Right atrium auricular region (tissue), 2 donors: Measurements from ENCODE around the gene TBC1D2B. TPM values are rescaled to one million over a fixed set of nuclear protein-coding genes. Genes with fewer than 3 reads are reported as not detected.

Experiments used
- DNase-seq: peaks from one replicate; pipeline ENCODE4 v3.0.0-alpha.2; 2019; ENCODE audit warnings: low spot score
- H3K27ac ChIP-seq, 2 donors: fragments of 200-600 bp; sonication (generic); 1 replicate in 1 of 2; 2 replicates in 1 of 2; pipeline ENCODE4 v1.5.1; 2016 to 2019
- H3K27me3 ChIP-seq, 2 donors: fragments of 200-600 bp; sonication (generic); one replicate each; pipeline versions ENCODE4 v1.5.1 to v1.6.0; 2017 to 2019
- H3K36me3 ChIP-seq: fragments of 200-600 bp; sonication (generic); one replicate; pipeline ENCODE4 v1.5.1; 2016
- H3K4me1 ChIP-seq, 2 donors: fragments of 200-600 bp; sonication (generic); one replicate each; pipeline versions ENCODE4 v1.5.1 to v1.6.0; 2017 to 2019
- H3K4me3 ChIP-seq, 2 donors: fragments of 200-600 bp; sonication (generic); 1 replicate in 1 of 2; 2 replicates in 1 of 2; pipeline ENCODE4 v1.5.1; 2017 to 2019; ENCODE audit warnings: mild to moderate bottlenecking in 1 of 2, moderate library complexity in 1 of 2
- H3K9me3 ChIP-seq, 2 donors: fragments of 200-600 bp; sonication (generic); one replicate each; pipeline ENCODE4 v1.5.1; 2019
- CTCF ChIP-seq, 2 donors: fragments of 200-600 bp; sonication (generic); IDR thresholded peaks; one replicate each; pipeline ENCODE4 v1.5.1; 2019; ENCODE audit warnings: antibody characterized with exemption in 2 of 2
- total RNA-seq, 2 donors: library from RNA; depleted of rRNA; stranded (reverse); fragments of >200 nt; gene quantifications; one replicate each; pipeline ENCODE4 v1.1.0, GENCODE V29; 2016

Gene TBC1D2B
- total RNA-seq, 2 donors from 2014 or later = 12.5 to 27.7 TPM

- H3K27me3 ChIP-seq = no peaks in the 10 kb centered on the region
- H3K27ac ChIP-seq = peak overlapping the region in 1 of 2 donors; percentile 64
- H3K4me1 ChIP-seq = peaks cover 0 to 75% of the 10 kb centered on the region in 2 donors
- H3K36me3 ChIP-seq = no peaks in the 10 kb centered on the region
- DNase-seq = no peak
- H3K9me3 ChIP-seq = no peaks in the 10 kb centered on the region
- no peak overlapping the region for H3K4me3 ChIP-seq
- TF ChIP-seq CTCF (IDR thresholded peaks at IDR 0.05) = no peak
Observed at GRCh38 chr15:78059110-78059839, 18.2 kb downstream of the TBC1D2B start.

DNA sequence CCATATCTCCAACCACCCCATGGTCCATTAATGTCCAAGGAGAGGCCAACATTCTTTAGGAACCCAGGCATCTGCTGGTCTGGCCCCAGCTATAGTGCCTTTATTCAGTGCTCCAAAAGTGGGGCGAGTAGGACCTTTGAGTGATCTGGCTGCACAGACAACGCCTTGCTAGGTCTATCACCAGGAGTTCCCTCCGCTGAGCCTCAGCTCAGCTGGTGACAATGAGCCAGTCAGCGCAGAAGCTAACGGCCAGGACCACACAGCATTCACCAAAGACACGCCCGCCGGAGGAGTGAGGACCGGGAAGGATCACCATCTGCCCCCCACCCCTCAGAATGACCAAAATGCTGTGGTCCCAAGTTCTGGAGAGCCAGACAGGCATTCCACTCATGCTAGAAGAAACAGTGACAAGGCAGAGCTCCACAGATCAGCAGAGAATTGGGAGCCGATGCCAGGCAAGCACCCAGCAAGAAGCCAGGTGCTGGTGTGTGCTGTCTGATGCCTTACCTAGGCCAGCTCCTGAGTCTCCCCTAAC lies 19.0 kb downstream of the TBC1D2B start:
- DNase-seq = no peak
- H3K9me3 ChIP-seq = no peaks in the 10 kb centered on the region
- H3K27me3 ChIP-seq = no peaks in the 10 kb centered on the region
- H3K36me3 ChIP-seq = peaks cover 3% of the 10 kb centered on the region
- H3K4me1 ChIP-seq = peaks cover 0 to 67% of the 10 kb centered on the region in 2 donors
- no peak for TF ChIP-seq CTCF (IDR thresholded peaks at IDR 0.05)
- H3K27ac ChIP-seq = peak overlapping the region in 1 of 2 donors; percentile 64
- H3K4me3 ChIP-seq = no peak overlapping the region

- H3K36me3 ChIP-seq = peaks cover 9% of the 10 kb centered on the region
- H3K4me1 ChIP-seq = peaks cover 0 to 66% of the 10 kb centered on the region in 2 donors
- no peaks in the 10 kb centered on the region for H3K27me3 ChIP-seq
- TF ChIP-seq CTCF (IDR thresholded peaks at IDR 0.05) = no peak
- no peak overlapping the region for H3K4me3 ChIP-seq
- DNase-seq = no peak
- H3K9me3 ChIP-seq = no peaks in the 10 kb centered on the region
- peak overlapping the region; percentile 44 to 64 for H3K27ac ChIP-seq
Observed at GRCh38 chr15:78057803-78058202, 19.7 kb downstream of the TBC1D2B start.

GRCh38 chr15:78056714-78057269 lies 20.7 kb downstream of the TBC1D2B start:
- Histone ChIP-seq H3K9me3 (no peaks in the 10 kb centered on the region), H3K27ac (peak overlapping the region; percentile 44 to 64), H3K27me3 (no peaks in the 10 kb centered on the region), H3K4me3 (no peak overlapping the region), H3K36me3 (peaks cover 9% of the 10 kb centered on the region), H3K4me1 (peaks cover 0 to 66% of the 10 kb centered on the region in 2 donors)
- no peak for TF ChIP-seq CTCF (IDR thresholded peaks at IDR 0.05)
- no peak for DNase-seq

- Histone ChIP-seq H3K4me3 (no peak overlapping the region), H3K36me3 (peaks cover 9% of the 10 kb centered on the region), H3K27ac (peak overlapping the region; percentile 44 to 64), H3K9me3 (no peaks in the 10 kb centered on the region), H3K27me3 (no peaks in the 10 kb centered on the region), H3K4me1 (peaks cover 0 to 71% of the 10 kb centered on the region in 2 donors)
- no peak for DNase-seq
- no peak for TF ChIP-seq CTCF (IDR thresholded peaks at IDR 0.05)
Observed at GRCh38 chr15:78055919-78056713, 21.4 kb downstream of the TBC1D2B start.
